Thyroid gland (tissue), 4 donors: ENCODE measurements around the gene F10.

Source experiments
- CTCF ChIP-seq, 6 experiments: fragments of 200-600 bp in 3 of 6; fragments of 450-650 bp in 3 of 6; sonication (generic) in 3 of 6; IDR thresholded peaks; one replicate each; pipeline ENCODE4 v1.5.1; 2016 to 2019; ENCODE audit warnings: antibody characterized with exemption in 6 of 6, mild to moderate bottlenecking in 2 of 6, inconsistent platforms in 1 of 6, moderate library complexity in 1 of 6
- POLR2A ChIP-seq, 2 donors: fragments of 450-650 bp; IDR thresholded peaks; one replicate each; pipeline ENCODE4 v1.6.1; 2017; ENCODE audit warnings: antibody characterized with exemption in 2 of 2, mild to moderate bottlenecking in 2 of 2, moderate library complexity in 1 of 2

DNA sequence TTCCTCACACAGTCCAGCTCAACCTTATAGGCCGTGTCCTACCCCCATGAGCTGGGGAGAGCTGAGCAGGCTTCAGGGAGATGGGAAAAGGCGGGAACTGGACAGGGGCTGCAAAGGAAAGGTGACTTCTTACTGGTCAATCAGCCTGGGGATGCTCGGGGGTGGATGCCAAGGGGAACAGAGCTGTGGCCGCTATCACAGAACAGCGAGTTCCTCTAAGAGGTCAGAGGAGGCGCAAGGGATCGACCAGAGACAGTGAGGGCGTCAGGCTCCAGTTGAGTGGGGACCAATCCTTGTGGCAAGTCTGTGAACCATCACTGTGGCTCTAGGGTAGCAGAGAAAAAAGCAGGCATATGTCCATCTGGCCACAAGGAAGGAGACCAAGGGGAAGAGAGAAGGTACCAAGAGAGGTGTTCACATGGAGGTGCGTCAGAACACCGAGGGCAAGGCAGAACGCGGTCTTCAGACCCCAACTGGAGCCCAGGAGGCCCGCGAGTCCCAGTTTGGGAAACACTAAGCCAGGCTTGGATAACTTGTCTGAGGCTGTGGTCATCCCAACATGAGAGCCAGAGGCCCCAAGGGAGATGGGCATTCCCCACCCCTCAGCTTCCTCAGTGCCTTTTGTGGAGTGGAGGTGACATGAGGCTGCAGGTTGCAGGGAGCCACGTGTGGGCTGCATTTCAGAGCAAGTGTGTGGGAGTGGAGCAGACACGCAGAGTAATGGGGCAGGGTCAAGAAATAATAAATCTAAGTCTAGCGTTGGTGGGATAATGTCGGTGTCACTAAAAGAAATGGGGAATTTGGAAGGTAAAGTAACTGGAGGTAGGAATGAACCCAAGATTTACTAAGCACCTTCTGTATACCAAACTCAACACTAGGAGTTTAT is 3.9 kb downstream of the F10 start:
- no peak for TF ChIP-seq CTCF (IDR thresholded peaks at IDR 0.05)
- TF ChIP-seq POLR2A (IDR thresholded peaks at IDR 0.05) = no peak
